ENCODE measurements around the gene HYAL2.
"Not testable (repeated sequence)": the region's sequence is repeated elsewhere in the genome, so short reads cannot be mapped to it uniquely, and the experiment has no call there.

The HYAL2 gene

GRCh38 chr3:50286322-50287227 lies 36.0 kb downstream of the HYAL2 start:
- DNase-seq = no peak

- not testable (repeated sequence) for DNase-seq
Observed at GRCh38 chr3:50284121-50284520, 38.4 kb downstream of the HYAL2 start.

GRCh38 chr3:50279255-50280016 lies 43.1 kb downstream of the HYAL2 start:
- no peak for DNase-seq

- no peak for DNase-seq
Observed at GRCh38 chr3:50278880-50279224, 43.7 kb downstream of the HYAL2 start, which contains the start of gene LSMEM2. LSMEM2 (plus strand) TSS chr3:50279087; CDS start chr3:50279114, 27 bp downstream.

GRCh38 chr3:50278123-50278879 lies 44.2 kb downstream of the HYAL2 start:
- no peak for DNase-seq

GRCh38 chr3:50276762-50277101 lies 45.8 kb downstream of the HYAL2 start:
- no peak for DNase-seq

GRCh38 chr3:50275996-50276761 lies 46.4 kb downstream of the HYAL2 start:
- no peak for DNase-seq

GRCh38 chr3:50275141-50275995 lies 47.2 kb downstream of the HYAL2 start:
- no peak for DNase-seq

- DNase-seq = peak; percentile 15
Observed at GRCh38 chr3:50274371-50275104, 48.0 kb downstream of the HYAL2 start.

GRCh38 chr3:50273689-50274065 lies 48.9 kb downstream of the HYAL2 start:
- no peak for DNase-seq

- DNase-seq = peak; percentile 60
Observed at GRCh38 chr3:50272911-50273688, 49.4 kb downstream of the HYAL2 start.

GRCh38 chr3:50272538-50272910 lies 50.0 kb downstream of the HYAL2 start:
- DNase-seq = not testable (repeated sequence)

GRCh38 chr3:50271314-50271936 lies 51.1 kb downstream of the HYAL2 start:
- DNase-seq = no peak

- no peak for DNase-seq
Observed at GRCh38 chr3:50270422-50271224, 51.9 kb downstream of the HYAL2 start.

GRCh38 chr3:50269977-50270413 lies 52.5 kb downstream of the HYAL2 start:
- DNase-seq = no peak

GRCh38 chr3:50269460-50269859 lies 53.1 kb downstream of the HYAL2 start:
- no peak for DNase-seq

GRCh38 chr3:50268703-50269451 lies 53.7 kb downstream of the HYAL2 start, which contains the start of gene SEMA3B:
SEMA3B (plus strand) TSS chr3:50269147; CDS start chr3:50269241, 94 bp downstream.
- DNase-seq = no peak

GRCh38 chr3:50268276-50268675 lies 54.3 kb downstream of the HYAL2 start:
- no peak for DNase-seq

Data from NCI-H2171 treated with DMSO at 0.1 percent for 48 hours (cell line).